ENCODE measurements around the gene PEBP1.
"Not testable (repeated sequence)": the region's sequence is repeated elsewhere in the genome, so short reads cannot be mapped to it uniquely, and the experiment has no call there.

PEBP1 gene

GRCh38 chr12:118126119-118126757, 9.7 kb upstream of the PEBP1 start:
- TF ChIP-seq CTCF (IDR thresholded peaks at IDR 0.05; ENCODE audit: borderline replicate concordance, control extremely low read depth, extremely low read depth, insufficient read depth, missing control alignments), result no peak
- no peak for DNase-seq (ENCODE audit: low spot score)
- in situ Hi-C loops (cut with MboI; ENCODE audit: low sequenced_read_pairs, unreplicated experiment), result no loop called here

- DNase-seq (ENCODE audit: low spot score), result no peak
- in situ Hi-C loops (cut with MboI; ENCODE audit: low sequenced_read_pairs, unreplicated experiment), result no loop called here
- TF ChIP-seq CTCF (IDR thresholded peaks at IDR 0.05; ENCODE audit: borderline replicate concordance, control extremely low read depth, extremely low read depth, insufficient read depth, missing control alignments), result no peak
Measured at GRCh38 chr12:118127867-118128266, 8.1 kb upstream of the PEBP1 start.

GRCh38 chr12:118129436-118129835, 6.5 kb upstream of the PEBP1 start:
- in situ Hi-C loops (cut with MboI; ENCODE audit: low sequenced_read_pairs, unreplicated experiment); DNase-seq (ENCODE audit: low spot score): not testable (repeated sequence)

- TF ChIP-seq CTCF (IDR thresholded peaks at IDR 0.05; ENCODE audit: borderline replicate concordance, control extremely low read depth, extremely low read depth, insufficient read depth, missing control alignments), result no peak
- in situ Hi-C loops (cut with MboI; ENCODE audit: low sequenced_read_pairs, unreplicated experiment), result no loop called here
- peak; percentile 74 for DNase-seq (ENCODE audit: low spot score)
Measured at GRCh38 chr12:118136559-118137003, 657 bp downstream of the PEBP1 start.

GRCh38 chr12:118137148-118137678, 1.3 kb downstream of the PEBP1 start:
- in situ Hi-C loops (cut with MboI; ENCODE audit: low sequenced_read_pairs, unreplicated experiment), result no loop called here
- no peak for TF ChIP-seq CTCF (IDR thresholded peaks at IDR 0.05; ENCODE audit: borderline replicate concordance, control extremely low read depth, extremely low read depth, insufficient read depth, missing control alignments)

GRCh38 chr12:118140825-118141224, 4.9 kb downstream of the PEBP1 start:
- DNase-seq (ENCODE audit: low spot score), result no peak
- in situ Hi-C loops (cut with MboI; ENCODE audit: low sequenced_read_pairs, unreplicated experiment), result no loop called here
- TF ChIP-seq CTCF (IDR thresholded peaks at IDR 0.05; ENCODE audit: borderline replicate concordance, control extremely low read depth, extremely low read depth, insufficient read depth, missing control alignments), result no peak

More at GRCh38 chr12:118137148-118137678, 1.3 kb downstream of the PEBP1 start:
- DNase-seq (ENCODE audit: low spot score), result no peak

GRCh38 chr12:118144499-118144898, 8.6 kb downstream of the PEBP1 start:
- in situ Hi-C loops (cut with MboI; ENCODE audit: low sequenced_read_pairs, unreplicated experiment), result no loop called here
- TF ChIP-seq CTCF (IDR thresholded peaks at IDR 0.05; ENCODE audit: borderline replicate concordance, control extremely low read depth, extremely low read depth, insufficient read depth, missing control alignments), result no peak
- DNase-seq (ENCODE audit: low spot score), result no peak
